Right ventricle myocardium superior (tissue), 1 donor: Measurements from ENCODE around the gene NT5C3B. TPM values are rescaled to one million over a fixed set of nuclear protein-coding genes. Genes with fewer than 3 reads are reported as not detected.
"Not testable (repeated sequence)": the region's sequence is repeated elsewhere in the genome, so short reads cannot be mapped to it uniquely, and the experiment has no call there.

Experiments
- ATAC-seq: fragments of 200-7000 bp; cut with Tn5 transposase; one replicate; pipeline ENCODE4 v1.9.1; 2020; ENCODE audit warnings: mild to moderate bottlenecking; ENCODE audit not compliant: poor library complexity
- DNase-seq: peaks from one replicate; pipeline ENCODE4 v3.0.0-alpha.2; 2020
- intact Hi-C: fragments of 100-400 bp; cut with DNase I; formaldehyde crosslinking; loops from one replicate; pipeline ENCODE4 v1.11.2; 2022
- total RNA-seq: library from RNA; stranded (reverse); fragmentation: NEBNext Ultra II Directional; extraction: Animal tissue kit (Norgen Biotek cat#: 25700); gene quantifications from one replicate; pipeline ENCODE4 v1.2.1, GENCODE V29; 2021
- donor health status: DM: no; HTN: yes; CAD: no; lungs with severe emphysema.

The NT5C3B gene
- total RNA-seq, 1 donor from 2014 or later = 14.7 TPM

- intact Hi-C loops = no loop called here
- ATAC-seq (peak; percentile 9), DNase-seq (no peak)
Observed at GRCh38 chr17:41793784-41794539, 42.1 kb downstream of the NT5C3B start.

DNA sequence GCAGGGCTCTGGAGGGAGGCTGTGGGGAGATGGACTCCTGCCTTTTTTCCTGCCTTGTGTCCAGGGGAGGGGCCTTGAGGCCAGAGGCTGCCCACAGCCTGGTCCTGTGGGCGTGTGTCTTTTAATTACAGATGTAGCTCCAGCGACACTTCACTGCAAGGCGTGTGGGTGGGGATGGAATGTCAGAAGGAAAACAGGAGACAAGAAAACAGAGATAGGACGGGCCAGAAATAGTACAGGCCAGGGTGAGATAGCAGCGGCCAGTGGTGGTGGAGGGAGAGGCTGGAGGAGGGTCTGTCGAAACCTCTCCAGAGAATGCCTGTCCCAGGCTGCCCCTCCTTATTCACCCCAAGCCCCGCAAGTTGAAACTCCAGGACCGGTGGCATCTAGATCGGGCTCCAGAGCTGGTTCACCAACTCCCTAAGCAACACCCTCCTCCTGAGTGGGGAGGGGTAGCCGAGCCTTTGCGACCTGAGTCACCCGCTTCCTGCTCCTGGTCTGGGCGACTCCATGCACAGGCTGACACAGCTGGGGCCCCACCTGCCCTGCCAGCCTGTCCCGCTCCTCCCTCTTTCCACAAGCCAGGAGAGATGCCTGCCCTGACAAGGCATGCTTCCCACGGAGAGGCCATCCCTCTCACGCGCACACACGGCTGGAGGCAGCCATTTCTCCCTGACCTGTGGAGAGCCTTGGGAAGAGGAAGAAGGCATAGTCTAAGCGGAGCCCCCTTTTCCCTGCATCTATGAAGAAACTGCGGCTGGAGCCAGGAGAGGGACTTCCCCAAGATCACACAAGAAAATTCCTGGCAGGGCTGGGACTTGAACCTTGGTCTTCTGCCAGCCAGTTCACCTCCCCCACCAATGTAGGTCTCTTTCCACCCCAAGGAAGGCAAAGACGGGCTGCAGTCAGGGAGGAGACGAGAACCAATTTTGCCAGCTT lies 42.9 kb downstream of the NT5C3B start:
- intact Hi-C loops = no loop called here
- ATAC-seq = peak; percentile 87

GRCh38 chr17:41787021-41787418 lies 49.0 kb downstream of the NT5C3B start:
- intact Hi-C loops = no loop called here

More for the DNA sequence above, 42.9 kb downstream of the NT5C3B start:
- DNase-seq = peak; percentile 75

GRCh38 chr17:41786227-41787020 lies 49.6 kb downstream of the NT5C3B start, which contains the start of gene JUP:
Gene JUP, minus strand, starts transcription at chr17:41786711. Its CDS starts 14,857 bp downstream, at chr17:41771854.
- ATAC-seq = peak; percentile 88

More at GRCh38 chr17:41787021-41787418, 49.0 kb downstream of the NT5C3B start:
- DNase-seq = no peak
- ATAC-seq = no peak

GRCh38 chr17:41785859-41786226 lies 50.2 kb downstream of the NT5C3B start:
- DNase-seq (no peak), ATAC-seq (no peak)
- intact Hi-C loops = no loop called here

More at GRCh38 chr17:41786227-41787020, 49.6 kb downstream of the NT5C3B start, which contains the start of gene JUP:
- peak; percentile 100 for DNase-seq
- intact Hi-C loops = no loop called here

DNA sequence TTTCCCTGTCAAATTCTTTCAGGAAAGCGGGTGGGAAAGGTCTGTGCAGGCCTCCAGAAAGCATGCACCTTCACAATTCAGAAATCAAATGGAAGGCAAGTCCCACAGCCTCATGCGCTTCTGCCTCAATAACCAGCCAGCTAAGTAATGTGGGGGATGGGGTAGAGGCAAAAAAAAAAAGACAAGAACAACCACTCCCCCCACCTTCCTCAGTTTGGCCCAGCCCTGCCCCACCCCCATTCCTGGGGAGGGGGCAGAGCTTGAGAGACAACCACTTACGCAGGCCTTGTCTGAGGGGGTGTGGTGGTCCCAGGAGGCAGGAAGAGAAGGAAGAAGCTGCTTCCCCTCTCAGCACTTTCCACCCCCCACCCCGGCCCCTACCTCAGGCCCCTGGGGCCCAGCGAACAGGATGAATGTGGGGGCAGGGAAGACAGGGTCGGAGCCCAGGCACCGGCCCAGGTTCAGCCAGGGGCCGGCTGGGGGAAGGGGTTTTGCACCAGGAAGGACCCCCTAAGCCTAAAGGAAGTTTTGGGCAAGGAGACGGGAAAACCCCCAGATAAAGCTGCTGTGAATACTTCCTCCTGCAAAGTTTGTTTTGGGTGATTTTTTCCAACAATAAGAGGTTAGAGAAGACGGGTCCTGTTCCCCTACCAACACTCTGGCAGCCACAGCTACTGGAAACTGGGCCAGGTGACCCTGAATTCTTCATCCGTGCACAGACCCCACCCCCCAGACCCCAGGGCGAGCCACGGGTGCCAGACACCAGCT lies 50.8 kb downstream of the NT5C3B start:
- ATAC-seq (no peak), DNase-seq (no peak)
- intact Hi-C loops = no loop called here

GRCh38 chr17:41784207-41784744 lies 51.8 kb downstream of the NT5C3B start:
- ATAC-seq = peak; percentile 21
- intact Hi-C loops = no loop called here
- DNase-seq = peak; percentile 72

GRCh38 chr17:41782142-41782541 lies 53.9 kb downstream of the NT5C3B start:
- DNase-seq (peak; percentile 86), ATAC-seq (peak; percentile 56)
- intact Hi-C loops = no loop called here

DNA sequence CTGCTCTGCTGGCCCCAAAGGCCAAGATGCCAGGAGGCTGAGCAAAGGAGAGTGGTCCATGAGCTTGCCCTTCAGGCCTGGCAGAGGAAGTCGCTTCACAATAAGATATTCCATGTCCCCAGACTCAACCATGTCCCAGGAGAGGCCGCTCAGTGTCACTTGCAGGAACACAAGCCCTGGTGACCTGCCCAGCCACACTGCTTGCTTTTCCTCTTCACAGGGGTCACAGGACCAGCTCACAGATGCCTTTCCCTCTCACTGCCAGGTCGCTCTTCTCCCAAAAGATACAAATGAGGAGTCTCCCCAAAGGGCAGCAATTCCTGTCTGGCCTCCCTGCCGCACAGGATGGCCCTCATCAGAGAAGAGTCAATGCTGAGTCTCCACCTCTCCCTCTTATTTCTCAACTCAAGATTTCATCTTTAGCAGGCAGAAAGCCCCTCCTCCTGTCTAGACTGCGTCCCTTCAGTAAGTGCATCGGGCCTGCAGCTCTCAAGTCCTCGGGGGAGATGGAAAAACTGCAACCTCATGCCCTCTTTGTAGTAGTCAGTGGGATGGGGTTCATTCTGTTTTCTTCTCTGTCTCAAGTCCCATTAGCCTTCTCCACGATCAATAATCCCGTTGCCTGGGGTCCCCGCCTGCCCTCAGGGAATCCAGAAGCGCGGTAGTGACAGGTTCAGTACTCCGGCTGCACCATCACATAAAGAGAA lies 54.5 kb downstream of the NT5C3B start:
- DNase-seq (no peak), ATAC-seq (no peak)
- intact Hi-C loops = no loop called here

- DNase-seq (no peak), ATAC-seq (no peak)
- intact Hi-C loops = no loop called here
Observed at GRCh38 chr17:41779954-41780353, 56.1 kb downstream of the NT5C3B start.

- peak; percentile 86 for DNase-seq
- intact Hi-C loops = no loop called here
- peak; percentile 42 for ATAC-seq
Observed at GRCh38 chr17:41777574-41778188, 58.4 kb downstream of the NT5C3B start.

GRCh38 chr17:41777157-41777573 lies 58.9 kb downstream of the NT5C3B start:
- DNase-seq (peak; percentile 83), ATAC-seq (peak; percentile 73)
- intact Hi-C loops = no loop called here

DNA sequence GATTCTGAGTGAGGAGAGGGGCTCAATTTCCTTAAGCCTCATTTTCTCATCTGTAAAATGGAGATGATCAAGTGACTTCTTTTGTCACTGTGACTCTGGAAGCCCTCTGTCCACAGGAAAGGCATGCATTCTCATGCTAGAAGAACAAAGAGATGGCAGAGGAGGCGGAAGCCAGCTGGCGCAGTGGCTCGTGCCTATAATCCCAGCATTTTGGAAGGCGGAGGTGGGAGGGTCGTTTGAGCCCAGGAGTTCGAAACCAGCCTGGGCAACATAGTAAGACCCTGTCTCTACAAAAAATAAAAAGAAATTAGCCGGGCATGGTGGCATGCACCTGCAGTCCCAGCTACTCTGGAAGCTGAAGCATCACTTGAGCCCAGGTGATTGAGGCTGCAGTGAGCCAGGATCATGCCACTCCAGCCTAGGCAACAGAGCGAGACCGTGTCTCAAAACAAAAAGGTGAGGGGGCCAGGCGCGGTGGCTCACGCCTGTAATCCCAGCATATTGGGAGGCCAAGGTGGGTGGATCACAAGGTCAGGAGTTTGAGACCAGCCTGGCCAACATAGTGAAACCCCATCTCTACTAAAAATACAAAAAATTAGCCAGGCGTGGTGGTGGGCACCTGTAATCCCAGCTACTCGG lies 59.7 kb downstream of the NT5C3B start:
- intact Hi-C loops, ATAC-seq, DNase-seq: not testable (repeated sequence)

GRCh38 chr17:41775394-41776226 lies 60.4 kb downstream of the NT5C3B start:
- ATAC-seq = peak; percentile 39
- intact Hi-C loops = no loop called here
- peak; percentile 64 for DNase-seq
